Mesenchymal stem cell (in vitro differentiated cells and primary cell): ENCODE results near the gene OR2AT4.
"Not testable (repeated sequence)": the region's sequence is repeated elsewhere in the genome, so short reads cannot be mapped to it uniquely, and the experiment has no call there.

Experiments
- DNase-seq: peaks from one replicate; pipeline ENCODE4 v3.0.0-alpha.2; 2013
- H2AFZ ChIP-seq: one replicate; pipeline ENCODE4 v1.6.1; 2013; ENCODE audit warnings: low read depth, mild to moderate bottlenecking, control low read depth, inconsistent platforms, low read length, moderate library complexity
- H2AK5ac ChIP-seq: 2 replicates; pipeline ENCODE4 v1.6.1; 2013; ENCODE audit warnings: low read length, moderate library complexity, mild to moderate bottlenecking, inconsistent platforms; ENCODE audit not compliant: severe bottlenecking
- H2BK120ac ChIP-seq: one replicate; pipeline ENCODE4 v1.6.1; 2013; ENCODE audit warnings: low read depth, mild to moderate bottlenecking, inconsistent platforms, low read length, moderate library complexity
- H2BK12ac ChIP-seq, 2 experiments: one replicate each; pipeline ENCODE4 v1.6.1; 2013; ENCODE audit warnings: inconsistent platforms in 2 of 2, low read length in 2 of 2, mild to moderate bottlenecking in 2 of 2, moderate library complexity in 2 of 2, control low read depth in 1 of 2
- H2BK15ac ChIP-seq: one replicate; pipeline ENCODE4 v1.6.1; 2013; ENCODE audit warnings: mild to moderate bottlenecking, low read depth, inconsistent platforms; ENCODE audit not compliant: poor library complexity, severe bottlenecking
- H2BK5ac ChIP-seq: 2 replicates; pipeline ENCODE4 v1.6.1; 2013; ENCODE audit warnings: low read depth, mild to moderate bottlenecking, low read length, control low read depth, inconsistent platforms; ENCODE audit not compliant: poor library complexity, severe bottlenecking
- H3K14ac ChIP-seq, 2 experiments: one replicate each; pipeline ENCODE4 v1.6.1; 2013; ENCODE audit warnings: inconsistent platforms in 2 of 2, low read length in 2 of 2, control low read depth in 1 of 2, mild to moderate bottlenecking in 1 of 2, moderate library complexity in 1 of 2
- H3K18ac ChIP-seq, 2 experiments: one replicate each; pipeline ENCODE4 v1.6.1; 2013; ENCODE audit warnings: inconsistent platforms in 2 of 2, low read length in 2 of 2, control low read depth in 1 of 2, low read depth in 1 of 2, mild to moderate bottlenecking in 1 of 2
- H3K23ac ChIP-seq, 2 experiments: one replicate each; pipeline ENCODE4 v1.6.1; 2013; ENCODE audit warnings: inconsistent platforms in 2 of 2, low read length in 2 of 2, mild to moderate bottlenecking in 2 of 2, moderate library complexity in 2 of 2, control low read depth in 1 of 2
- H3K27ac ChIP-seq: 2 replicates; pipeline ENCODE4 v1.5.1; 2013; ENCODE audit warnings: mild to moderate bottlenecking, moderate library complexity, low read length, control low read depth, inconsistent platforms; ENCODE audit not compliant: poor library complexity, severe bottlenecking
- H3K27me3 ChIP-seq, 2 experiments: 2 replicates each; pipeline versions ENCODE4 v1.6.1 to v1.7.0; 2013; ENCODE audit warnings: low read length in 2 of 2, mild to moderate bottlenecking in 2 of 2, moderate library complexity in 2 of 2, control low read depth in 1 of 2, inconsistent platforms in 1 of 2; ENCODE audit not compliant: control insufficient read depth in 1 of 2, insufficient read depth in 1 of 2
- H3K36me3 ChIP-seq, 2 experiments: 2 replicates each; pipeline versions ENCODE4 v1.6.1 to v1.7.0; 2013; ENCODE audit warnings: low read length in 2 of 2, control low read depth in 1 of 2, inconsistent platforms in 1 of 2, low read depth in 1 of 2, mild to moderate bottlenecking in 1 of 2; ENCODE audit not compliant: insufficient read depth in 2 of 2, control insufficient read depth in 1 of 2
- H3K4ac ChIP-seq, 2 experiments: one replicate each; pipeline ENCODE4 v1.6.1; 2013; ENCODE audit warnings: inconsistent platforms in 2 of 2, low read length in 2 of 2, mild to moderate bottlenecking in 2 of 2, moderate library complexity in 2 of 2, control low read depth in 1 of 2, low read depth in 1 of 2
- H3K4me1 ChIP-seq: 2 replicates; pipeline ENCODE4 v1.6.1; 2013; ENCODE audit warnings: low read depth, low read length, control low read depth; ENCODE audit not compliant: control insufficient read depth, insufficient read depth
- H3K4me2 ChIP-seq: 2 replicates; pipeline ENCODE4 v1.6.1; 2013; ENCODE audit warnings: low read length, mild to moderate bottlenecking, inconsistent platforms; ENCODE audit not compliant: poor library complexity, severe bottlenecking
- H3K4me3 ChIP-seq, 2 experiments: 2 replicates each; pipeline versions ENCODE4 v1.5.1 to v1.7.0; 2013; ENCODE audit warnings: low read length in 2 of 2, mild to moderate bottlenecking in 2 of 2, control low read depth in 1 of 2, low read depth in 1 of 2; ENCODE audit not compliant: insufficient read depth in 1 of 2
- H3K79me1 ChIP-seq: replicated peaks from 2 replicates; pipeline ENCODE4 v1.6.1; 2013; ENCODE audit warnings: mild to moderate bottlenecking, control low read depth, low read length, inconsistent platforms; ENCODE audit not compliant: poor library complexity, severe bottlenecking
- H3K9ac ChIP-seq: 2 replicates; pipeline ENCODE4 v1.7.0; 2013; ENCODE audit warnings: mild to moderate bottlenecking, low read length, moderate library complexity
- H3K9me3 ChIP-seq: 2 replicates; pipeline ENCODE4 v1.7.0; 2013; ENCODE audit warnings: mild to moderate bottlenecking, low read length; ENCODE audit not compliant: control insufficient read depth
- H4K8ac ChIP-seq: one replicate; pipeline ENCODE4 v1.6.1; 2013; ENCODE audit warnings: inconsistent platforms, mild to moderate bottlenecking, low read length, moderate library complexity
- H4K91ac ChIP-seq: one replicate; pipeline ENCODE4 v1.6.1; 2013; ENCODE audit warnings: mild to moderate bottlenecking, low read length, inconsistent platforms
- WGBS: methylation state at CpG from one replicate; pipeline ENCODE4 v1.1.7; 2013; ENCODE audit warnings: mixed read lengths; 5-methylcytosine and 5-hydroxymethylcytosine counted together

Gene OR2AT4

DNA sequence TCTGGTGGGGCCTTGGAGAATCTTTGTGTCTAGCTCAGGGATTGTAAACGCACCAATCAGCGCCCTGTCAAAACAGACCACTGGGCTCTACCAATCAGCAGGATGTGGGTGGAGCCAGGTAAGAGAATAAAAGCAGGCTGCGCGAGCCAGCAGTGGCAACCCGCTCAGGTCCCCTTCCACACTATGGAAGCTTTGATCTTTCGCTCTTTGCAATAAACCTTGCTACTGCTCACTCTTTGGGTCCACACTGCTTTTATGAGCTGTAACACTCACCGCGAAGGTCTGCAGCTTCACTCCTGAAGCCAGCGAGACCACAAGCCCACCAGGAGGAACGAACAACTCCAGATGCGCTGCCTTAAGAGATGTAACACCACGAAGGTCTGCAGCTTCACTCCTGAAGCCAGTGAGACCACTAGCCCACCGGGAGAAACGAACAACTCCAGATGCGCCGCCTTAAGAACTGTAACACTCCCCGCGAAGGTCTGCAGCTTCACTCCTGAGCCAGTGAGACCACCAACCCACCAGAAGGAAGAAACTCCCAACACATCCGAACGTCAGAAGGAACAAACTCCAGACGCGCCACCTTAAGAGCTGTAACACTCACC lies 2.3 kb upstream of the OR2AT4 start:
- H4K91ac ChIP-seq, H3K4me2 ChIP-seq, H3K18ac ChIP-seq, H3K4ac ChIP-seq, H3K9me3 ChIP-seq, H3K79me1 ChIP-seq, H3K23ac ChIP-seq, H3K27me3 ChIP-seq, H2AFZ ChIP-seq, H3K14ac ChIP-seq, H3K4me3 ChIP-seq, H3K9ac ChIP-seq, H2BK15ac ChIP-seq, H4K8ac ChIP-seq, H2AK5ac ChIP-seq, H2BK12ac ChIP-seq, H3K36me3 ChIP-seq, H2BK120ac ChIP-seq, H2BK5ac ChIP-seq, DNase-seq, H3K27ac ChIP-seq: not testable (repeated sequence)
- 97% methylated on average over 22 of the region's 22 CpGs for WGBS
- peaks cover 16% of the 10 kb centered on the region for H3K4me1 ChIP-seq

DNA sequence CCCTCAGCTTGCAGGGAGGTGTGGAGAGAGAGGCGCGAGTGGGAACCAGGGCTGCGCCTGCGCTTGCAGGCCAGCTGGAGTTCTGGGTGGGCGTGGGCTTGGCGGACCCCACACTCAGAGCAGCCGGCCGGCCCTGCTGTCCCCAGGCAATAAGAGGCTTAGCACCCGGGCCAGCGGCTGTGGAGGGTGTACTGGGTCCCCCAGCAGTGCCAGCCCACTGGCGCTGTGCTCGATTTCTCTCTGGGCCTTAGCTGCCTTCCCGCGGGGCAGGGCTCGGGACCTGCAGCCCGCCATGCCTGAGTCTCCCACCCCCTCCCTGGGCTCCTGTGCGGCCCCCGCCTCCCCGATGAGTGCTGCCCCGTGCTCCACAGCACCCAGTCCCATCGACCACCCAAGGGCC lies 1.5 kb upstream of the OR2AT4 start:
- H2BK120ac ChIP-seq, DNase-seq, H3K18ac ChIP-seq, H3K9me3 ChIP-seq, H2AFZ ChIP-seq, H3K9ac ChIP-seq, H2AK5ac ChIP-seq, H2BK15ac ChIP-seq, H3K27ac ChIP-seq, H2BK5ac ChIP-seq, H3K36me3 ChIP-seq, H4K8ac ChIP-seq, H2BK12ac ChIP-seq, H3K14ac ChIP-seq, H3K79me1 ChIP-seq, H3K23ac ChIP-seq, H3K4ac ChIP-seq, H4K91ac ChIP-seq, H3K4me2 ChIP-seq, H3K4me3 ChIP-seq, H3K27me3 ChIP-seq: not testable (repeated sequence)
- 97% methylated on average over 21 of the region's 21 CpGs for WGBS
- peaks cover 13% of the 10 kb centered on the region for H3K4me1 ChIP-seq

DNA sequence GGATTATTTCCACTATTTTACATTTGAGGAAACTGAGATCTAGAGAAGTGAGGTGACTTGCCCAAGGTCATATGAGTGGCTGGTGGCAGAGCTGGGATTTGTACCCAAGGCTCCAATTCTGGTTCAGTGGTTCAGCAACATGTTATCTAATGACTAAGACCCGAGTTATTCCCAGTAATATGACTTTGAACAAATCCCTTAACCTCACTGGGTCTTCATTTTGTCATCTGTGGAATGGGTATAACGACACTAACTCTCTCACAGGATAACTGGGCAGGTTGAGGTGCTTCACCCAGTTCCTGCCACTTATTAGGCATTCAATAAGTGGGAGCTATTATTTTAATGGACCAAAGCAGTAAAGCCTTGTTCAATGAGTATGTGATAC lies 489 bp upstream of the OR2AT4 start:
- Histone ChIP-seq H3K9ac (no peak overlapping the region), H3K79me1 (peaks cover 7% of the 10 kb centered on the region), H4K8ac (no peak overlapping the region), H3K27me3 (peaks cover 0 to 11% of the 10 kb centered on the region in 2 experiments), H3K4me2 (no peak overlapping the region), H2BK15ac (no peak overlapping the region), H2AK5ac (no peak overlapping the region), H3K9me3 (no peaks in the 10 kb centered on the region), H2BK5ac (no peak overlapping the region), H2BK120ac (no peak overlapping the region), H3K4me1 (peaks cover 13% of the 10 kb centered on the region), H3K4me3 (no peak overlapping the region), H3K23ac (no peak overlapping the region), H2AFZ (no peak overlapping the region), H4K91ac (no peak overlapping the region), H3K14ac (no peak overlapping the region), H2BK12ac (no peak overlapping the region), H3K27ac (no peak overlapping the region), H3K36me3 (peaks cover 0 to 9% of the 10 kb centered on the region in 2 experiments), H3K18ac (no peak overlapping the region), H3K4ac (no peak overlapping the region)
- DNase-seq = no peak
- WGBS = 53% methylated on average over 2 of the region's 2 CpGs

DNA sequence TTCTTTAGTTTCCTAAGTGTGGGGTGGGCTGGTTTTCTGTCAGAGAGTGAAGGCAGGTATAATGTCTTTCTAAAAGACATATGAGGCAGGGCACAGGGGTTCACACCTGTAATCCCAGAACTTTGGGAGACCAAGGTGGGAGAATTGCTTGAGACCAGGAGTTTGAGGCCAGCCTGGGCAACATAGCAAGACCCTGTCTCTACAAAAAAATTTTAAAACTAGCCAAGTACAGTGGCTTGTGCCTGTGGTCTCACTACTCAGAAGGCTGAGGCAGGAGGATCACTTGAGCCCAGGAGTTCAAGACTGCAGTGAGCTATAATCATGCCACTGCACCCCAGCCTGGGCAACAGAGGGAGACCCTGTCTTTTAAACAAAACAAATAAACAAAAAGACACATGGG lies 2.3 kb downstream of the OR2AT4 start:
- H3K36me3 ChIP-seq = not testable (repeated sequence)

More for the DNA sequence above, 2.3 kb downstream of the OR2AT4 start:
- peaks cover 10% of the 10 kb centered on the region for H3K4me1 ChIP-seq
- H3K27ac ChIP-seq = peak overlapping the region; percentile 63
- H3K4me3 ChIP-seq, H3K18ac ChIP-seq, H4K8ac ChIP-seq, H2AFZ ChIP-seq, H3K14ac ChIP-seq, H3K9ac ChIP-seq, H3K23ac ChIP-seq, H2BK12ac ChIP-seq, H3K4me2 ChIP-seq, H4K91ac ChIP-seq, H2BK5ac ChIP-seq, H3K4ac ChIP-seq, H2BK15ac ChIP-seq, H2BK120ac ChIP-seq, DNase-seq: not testable (repeated sequence)
- peaks cover 17% of the 10 kb centered on the region for H3K9me3 ChIP-seq
- H3K27me3 ChIP-seq = peaks cover 0 to 15% of the 10 kb centered on the region in 2 experiments
- H2AK5ac ChIP-seq = peak overlapping the region; percentile 40
- peaks cover 17% of the 10 kb centered on the region for H3K79me1 ChIP-seq
